Prostate gland (tissue), 2 donors: ENCODE data around the gene MLX.

Source experiments
- CTCF ChIP-seq, 4 experiments: fragments of 200-600 bp in 2 of 4; fragments of 450-650 bp in 2 of 4; sonication (generic) in 2 of 4; IDR thresholded peaks; 1 replicate in 3 of 4; 2 replicates in 1 of 4; pipeline ENCODE4 v1.5.1; 2016 to 2019; ENCODE audit warnings: antibody characterized with exemption in 4 of 4, mild to moderate bottlenecking in 2 of 4, moderate library complexity in 2 of 4
- POLR2A ChIP-seq: fragments of 450-650 bp; IDR thresholded peaks from one replicate; pipeline ENCODE4 v1.6.1; 2016; ENCODE audit warnings: antibody characterized with exemption, mild to moderate bottlenecking
- POLR2AphosphoS5 ChIP-seq: sonication (generic); formaldehyde crosslinking; IDR thresholded peaks from one replicate; pipeline ENCODE4 v1.6.1; 2017; ENCODE audit warnings: antibody characterized with exemption

- no peak for TF ChIP-seq CTCF (IDR thresholded peaks at IDR 0.05)
- TF ChIP-seq POLR2A: no peak
- no peak for TF ChIP-seq POLR2AphosphoS5
Measured at GRCh38 chr17:42563950-42564349, 3.0 kb upstream of the MLX start.
